ENCODE measurements around the gene SOCS1. TPM values are rescaled to one million over a fixed set of nuclear protein-coding genes. Genes with fewer than 3 reads are reported as not detected.

SOCS1 gene
- total and polyA plus RNA-seq, 2 of the 4 experiments (the other 2 are of a cell fraction) = 2.0 to 22.0 TPM

DNA sequence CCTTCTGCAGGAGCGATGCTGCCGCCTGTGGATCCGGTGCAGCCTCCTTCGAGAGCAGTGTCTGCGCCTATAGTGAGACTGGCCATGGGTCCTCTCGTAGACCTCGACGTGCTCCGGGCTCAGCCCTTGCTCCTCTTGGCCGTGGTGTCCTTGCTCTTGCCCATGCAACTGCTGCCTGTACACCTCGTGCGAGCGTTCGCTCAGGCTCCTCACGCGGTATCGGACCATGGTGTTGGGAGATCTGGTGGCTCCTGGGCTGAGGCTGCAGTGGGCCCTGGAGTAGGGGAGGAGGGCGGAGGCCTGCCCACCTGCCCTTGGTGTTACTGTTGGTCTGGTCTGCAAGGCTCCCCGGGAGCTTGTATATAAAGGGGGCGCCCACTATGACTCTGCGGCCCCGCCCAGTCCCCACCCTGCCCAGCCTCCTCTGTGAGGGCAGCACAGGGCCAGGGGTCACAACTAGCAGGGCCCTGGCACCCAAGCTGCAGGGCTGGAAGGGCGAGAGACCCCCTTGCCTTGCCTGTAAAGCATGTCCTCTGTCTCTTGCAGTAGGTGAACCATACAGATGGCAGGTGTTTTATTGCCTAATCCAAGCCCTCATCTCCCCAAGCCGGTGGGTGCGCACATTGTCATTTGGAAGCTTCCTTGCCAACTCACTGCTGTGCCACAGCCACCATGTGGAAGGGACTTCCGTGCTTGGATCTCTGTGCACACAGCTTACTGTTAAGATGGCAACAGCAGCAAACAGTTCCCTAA, 20.3 kb upstream of the SOCS1 start, which contains the start of gene PRM2:
PRM2 (minus strand) TSS at position 338 of the 753 bp plus-strand sequence; CDS start at position 228, 110 bp downstream.
- no peak within 1 kb of the TSS for H3K9ac ChIP-seq (ENCODE audit: low read depth, low read length)
- in situ Hi-C loops (cut with MboI; ENCODE audit: low sequenced_read_pairs) (no loop called here), intact Hi-C loops (cut with micrococcal nuclease) (no loop called here), dilution Hi-C loops (cut with HindIII; ENCODE audit: low sequenced_read_pairs, unreplicated experiment) (no loop called here)
- H3K18ac ChIP-seq (ENCODE audit: low read depth, low read length) = no peak within 1 kb of the TSS
- whole genome bisulfite sequencing, 2 experiments (ENCODE audit: extremely low coverage in 2 of 2, insufficient read length in 1 of 2) = 95% methylated on average over 8 of the region's 26 CpGs; no CpG with 5 or more reads in 1 of the 2 experiments
- H4K20me1 ChIP-seq (ENCODE audit: insufficient read depth, low read length) = no peaks in the 10 kb centered on the region
- no TSS peak for BruUV-seq (replicated peaks)
- DNase-seq = no peak
- H4K91ac ChIP-seq (ENCODE audit: insufficient read depth, low read depth, low read length) = no peak within 1 kb of the TSS
- CTCF ChIA-PET = no interaction called here
- H3K9me1 ChIP-seq (ENCODE audit: insufficient read depth, low read length) = no peaks in the 10 kb centered on the region
- no peak within 1 kb of the TSS for H2BK15ac ChIP-seq (ENCODE audit: low read depth, low read length)
- H3K27me3 ChIP-seq (ENCODE audit: control insufficient read depth, insufficient read depth, low read length) = peaks cover 12% of the 10 kb centered on the region
- no peak within 1 kb of the TSS for H3K14ac ChIP-seq (replicated peaks; ENCODE audit: low read depth, low read length)
- no peaks in the 10 kb centered on the region for H3K36me3 ChIP-seq (ENCODE audit: control insufficient read depth, insufficient read depth, low read length)
- H3K9me3 ChIP-seq (ENCODE audit: control insufficient read depth, insufficient read depth, low read length) = peaks cover 7% of the 10 kb centered on the region
- no peak within 1 kb of the TSS for H2BK120ac ChIP-seq (ENCODE audit: low read depth, low read length)
- no peak for ATAC-seq (ENCODE audit: low read depth)
- H3K4me2 ChIP-seq (ENCODE audit: low read depth, low read length) = no peak within 1 kb of the TSS
- no peak within 1 kb of the TSS for H3K4me3 ChIP-seq (ENCODE audit: insufficient read depth, low read depth, low read length)
- H4K8ac ChIP-seq (ENCODE audit: low read depth in 2 of 2, low read length in 2 of 2) = no peak within 1 kb of the TSS
- H3K4ac ChIP-seq (ENCODE audit: low read depth, low read length) = no peak within 1 kb of the TSS
- no peaks in the 10 kb centered on the region for H3K79me1 ChIP-seq (ENCODE audit: low read depth in 1 of 2, low read length in 2 of 2)
- no peak within 1 kb of the TSS for H2BK20ac ChIP-seq (ENCODE audit: low read depth, low read length)
- H2AK5ac ChIP-seq (ENCODE audit: low read depth, low read length) = no peak within 1 kb of the TSS
- TF ChIP-seq SMC3 (IDR thresholded peaks at IDR 0.05; ENCODE audit: low read depth, low read length) = no peak
- no peak for TF ChIP-seq MAFK (IDR thresholded peaks at IDR 0.05; ENCODE audit: low read depth, low read length)
- no peak for TF ChIP-seq CEBPB (IDR thresholded peaks at IDR 0.05; ENCODE audit: low read depth, low read length)
- no peak for TF ChIP-seq RCOR1 (IDR thresholded peaks at IDR 0.05; ENCODE audit: insufficient replicate concordance, low read length)
- no peak for TF ChIP-seq MAZ (IDR thresholded peaks at IDR 0.05; ENCODE audit: borderline replicate concordance, low read depth, low read length)
- TF ChIP-seq, protein P1, sequence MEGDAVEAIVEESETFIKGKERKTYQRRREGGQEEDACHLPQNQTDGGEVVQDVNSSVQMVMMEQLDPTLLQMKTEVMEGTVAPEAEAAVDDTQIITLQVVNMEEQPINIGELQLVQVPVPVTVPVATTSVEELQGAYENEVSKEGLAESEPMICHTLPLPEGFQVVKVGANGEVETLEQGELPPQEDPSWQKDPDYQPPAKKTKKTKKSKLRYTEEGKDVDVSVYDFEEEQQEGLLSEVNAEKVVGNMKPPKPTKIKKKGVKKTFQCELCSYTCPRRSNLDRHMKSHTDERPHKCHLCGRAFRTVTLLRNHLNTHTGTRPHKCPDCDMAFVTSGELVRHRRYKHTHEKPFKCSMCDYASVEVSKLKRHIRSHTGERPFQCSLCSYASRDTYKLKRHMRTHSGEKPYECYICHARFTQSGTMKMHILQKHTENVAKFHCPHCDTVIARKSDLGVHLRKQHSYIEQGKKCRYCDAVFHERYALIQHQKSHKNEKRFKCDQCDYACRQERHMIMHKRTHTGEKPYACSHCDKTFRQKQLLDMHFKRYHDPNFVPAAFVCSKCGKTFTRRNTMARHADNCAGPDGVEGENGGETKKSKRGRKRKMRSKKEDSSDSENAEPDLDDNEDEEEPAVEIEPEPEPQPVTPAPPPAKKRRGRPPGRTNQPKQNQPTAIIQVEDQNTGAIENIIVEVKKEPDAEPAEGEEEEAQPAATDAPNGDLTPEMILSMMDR (conservative IDR thresholded peaks at IDR 0.05; ENCODE audit: low read depth, low read length) = no peak
- no peak for TF ChIP-seq NFE2L2 (IDR thresholded peaks at IDR 0.05; ENCODE audit: low read depth, low read length)
- TF ChIP-seq RFX5 (IDR thresholded peaks at IDR 0.05; ENCODE audit: low read depth, low read length) = no peak
- no peak for TF ChIP-seq POLR2A (IDR thresholded peaks at IDR 0.05; ENCODE audit: low read depth, low read length)
- TF ChIP-seq FOS (IDR thresholded peaks at IDR 0.05; ENCODE audit: low read depth, low read length) = no peak
- TF ChIP-seq MXI1 (IDR thresholded peaks at IDR 0.05; ENCODE audit: borderline replicate concordance, low read depth, low read length) = no peak
- no peak for TF ChIP-seq BHLHE40 (IDR thresholded peaks at IDR 0.05; ENCODE audit: low read depth, low read length)
- TF ChIP-seq, protein P2, sequence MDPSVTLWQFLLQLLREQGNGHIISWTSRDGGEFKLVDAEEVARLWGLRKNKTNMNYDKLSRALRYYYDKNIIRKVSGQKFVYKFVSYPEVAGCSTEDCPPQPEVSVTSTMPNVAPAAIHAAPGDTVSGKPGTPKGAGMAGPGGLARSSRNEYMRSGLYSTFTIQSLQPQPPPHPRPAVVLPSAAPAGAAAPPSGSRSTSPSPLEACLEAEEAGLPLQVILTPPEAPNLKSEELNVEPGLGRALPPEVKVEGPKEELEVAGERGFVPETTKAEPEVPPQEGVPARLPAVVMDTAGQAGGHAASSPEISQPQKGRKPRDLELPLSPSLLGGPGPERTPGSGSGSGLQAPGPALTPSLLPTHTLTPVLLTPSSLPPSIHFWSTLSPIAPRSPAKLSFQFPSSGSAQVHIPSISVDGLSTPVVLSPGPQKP (IDR thresholded peaks at IDR 0.05; ENCODE audit: borderline replicate concordance, low read depth, low read length) = no peak
- TF ChIP-seq, protein P3, sequence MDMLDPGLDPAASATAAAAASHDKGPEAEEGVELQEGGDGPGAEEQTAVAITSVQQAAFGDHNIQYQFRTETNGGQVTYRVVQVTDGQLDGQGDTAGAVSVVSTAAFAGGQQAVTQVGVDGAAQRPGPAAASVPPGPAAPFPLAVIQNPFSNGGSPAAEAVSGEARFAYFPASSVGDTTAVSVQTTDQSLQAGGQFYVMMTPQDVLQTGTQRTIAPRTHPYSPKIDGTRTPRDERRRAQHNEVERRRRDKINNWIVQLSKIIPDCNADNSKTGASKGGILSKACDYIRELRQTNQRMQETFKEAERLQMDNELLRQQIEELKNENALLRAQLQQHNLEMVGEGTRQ (IDR thresholded peaks at IDR 0.05; ENCODE audit: low read depth, low read length) = no peak
- TF ChIP-seq RAD21 (IDR thresholded peaks at IDR 0.05; ENCODE audit: low read length) = no peak
- TF ChIP-seq CHD1 (IDR thresholded peaks at IDR 0.05; ENCODE audit: low read depth, low read length) = no peak
- H3K27ac ChIP-seq (ENCODE audit: insufficient read depth, low read length) = no peak within 1 kb of the TSS
- no peak within 1 kb of the TSS for H4K5ac ChIP-seq (ENCODE audit: low read depth, low read length)
- POLR2A ChIA-PET (ENCODE audit: unreplicated experiment) = no interaction called here
- no peak within 1 kb of the TSS for H3K56ac ChIP-seq (ENCODE audit: extremely low read depth, insufficient read depth, low read length)
- no peak within 1 kb of the TSS for H2BK5ac ChIP-seq (ENCODE audit: low read depth, low read length, poor library complexity, severe bottlenecking)
- no peak within 1 kb of the TSS for H2AFZ ChIP-seq (replicated peaks; ENCODE audit: low read length, poor library complexity)
- H3K23ac ChIP-seq (ENCODE audit: low read depth, low read length) = no peak within 1 kb of the TSS
- peaks cover 7% of the 10 kb centered on the region; the same call in 1 of the 2 replicates for H3K4me1 ChIP-seq (ENCODE audit: control insufficient read depth, insufficient read depth, low read length)
- peak within 1 kb of the TSS; percentile 12 for H2AK9ac ChIP-seq (replicated peaks; ENCODE audit: low read depth, low read length, poor library complexity)

Data from IMR-90 (cell line).